HG02852 (cell line): Measurements from ENCODE around the gene SLN.
A peak's percentile ranks its signal among the peaks of the same experiment; 100 is the strongest.
"Not testable (repeated sequence)": the region's sequence is repeated elsewhere in the genome, so short reads cannot be mapped to it uniquely, and the experiment has no call there.

Experiments
- ATAC-seq: cut with Tn5 transposase; IDR thresholded peaks from one replicate; pipeline ENCODE4 v1.9.1; 2021; ENCODE audit warnings: mild to moderate bottlenecking, moderate library complexity; ENCODE audit not compliant: unreplicated experiment

Gene SLN

GRCh38 chr11:107711861-107712755, at the start of gene SLN:
TSS of gene SLN (minus strand) at chr11:107712056.
- no peak for ATAC-seq

GRCh38 chr11:107758719-107759355, 47.0 kb upstream of the SLN start:
- ATAC-seq, result not testable (repeated sequence)

DNA sequence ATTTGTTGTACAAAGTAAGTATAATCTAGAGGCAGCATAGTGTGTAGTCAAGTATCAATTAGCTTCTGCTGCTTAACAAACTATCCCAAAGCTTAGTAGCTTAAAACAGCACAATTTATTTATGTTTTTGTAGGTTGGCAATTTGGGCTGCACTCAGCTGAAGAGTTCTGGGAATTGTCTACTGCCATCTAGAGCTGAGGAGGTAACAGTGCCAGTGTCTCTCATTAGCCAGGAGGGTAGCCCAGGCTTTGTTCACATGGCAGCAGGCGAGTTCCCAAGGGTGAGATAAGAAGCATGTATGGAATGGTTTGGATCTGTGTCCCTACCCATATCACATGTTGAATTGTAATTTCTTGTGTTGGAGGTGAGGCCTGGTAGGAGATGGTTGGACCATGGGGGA, 45.8 kb upstream of the SLN start:
- ATAC-seq, result no peak

DNA sequence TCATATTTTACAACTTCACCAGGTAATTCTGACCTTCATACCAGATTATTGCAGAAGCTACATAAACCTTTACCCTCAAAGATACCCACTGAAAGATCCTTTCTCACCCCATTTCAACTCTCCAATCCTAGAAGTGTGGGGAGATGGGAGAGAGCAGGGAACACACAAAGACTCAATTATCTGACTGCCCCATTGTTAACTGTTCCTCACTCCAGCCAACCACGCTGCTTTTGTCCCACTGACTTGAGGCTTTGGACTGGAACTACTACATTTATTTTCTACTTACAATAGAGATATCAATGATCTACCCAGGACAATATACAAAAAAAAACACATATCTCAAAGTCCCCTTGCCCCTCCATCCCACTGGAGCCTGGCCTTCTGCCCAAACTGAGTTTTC, 44.7 kb upstream of the SLN start:
- ATAC-seq, result no peak

GRCh38 chr11:107752949-107753822, 41.3 kb upstream of the SLN start:
- no peak for ATAC-seq

DNA sequence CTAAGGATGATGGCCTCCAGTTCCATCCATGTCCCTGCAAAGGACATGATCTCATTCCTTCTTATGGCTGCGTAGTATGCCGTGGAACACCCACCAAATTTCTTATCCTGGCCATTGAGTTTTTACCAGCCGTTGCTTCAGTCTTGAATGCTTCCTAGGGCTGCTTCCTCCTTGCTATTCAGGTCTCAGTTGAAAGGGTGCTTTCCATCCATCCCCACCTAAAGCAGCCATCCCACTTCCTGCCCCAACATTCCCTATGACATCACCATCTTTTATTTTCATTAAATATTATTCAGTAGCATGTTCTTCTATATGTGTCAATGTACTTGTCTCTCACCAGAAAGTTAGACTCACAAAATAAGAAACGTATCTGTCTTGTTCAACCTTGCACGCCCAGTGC, 40.7 kb upstream of the SLN start:
- no peak for ATAC-seq

- no peak for ATAC-seq
Measured at GRCh38 chr11:107751082-107751481, 39.2 kb upstream of the SLN start.

GRCh38 chr11:107750313-107750712, 38.5 kb upstream of the SLN start:
- no peak for ATAC-seq

DNA sequence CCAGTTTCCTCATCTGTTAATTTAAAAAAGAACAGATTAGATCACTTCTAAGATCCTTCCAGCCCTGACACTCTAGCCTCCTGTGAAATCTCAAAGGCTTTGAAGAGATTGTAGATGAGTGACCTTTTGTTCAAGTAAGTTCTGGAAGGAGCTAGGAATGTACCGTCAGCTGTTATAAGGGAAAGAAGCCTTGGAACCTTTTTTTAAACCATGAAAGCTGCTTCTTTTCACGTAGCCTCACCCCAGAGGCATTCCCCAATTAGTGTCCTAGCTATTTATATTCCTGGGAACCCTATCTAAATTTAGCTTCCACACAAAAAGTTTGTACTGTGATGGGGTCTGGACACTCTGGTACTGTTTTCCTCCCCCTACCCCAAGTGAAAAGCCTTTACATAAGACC, 35.8 kb upstream of the SLN start:
- ATAC-seq, result no peak

- no peak for ATAC-seq
Measured at GRCh38 chr11:107744736-107745135, 32.9 kb upstream of the SLN start.

- no peak for ATAC-seq
Measured at GRCh38 chr11:107743191-107743590, 31.3 kb upstream of the SLN start.

DNA sequence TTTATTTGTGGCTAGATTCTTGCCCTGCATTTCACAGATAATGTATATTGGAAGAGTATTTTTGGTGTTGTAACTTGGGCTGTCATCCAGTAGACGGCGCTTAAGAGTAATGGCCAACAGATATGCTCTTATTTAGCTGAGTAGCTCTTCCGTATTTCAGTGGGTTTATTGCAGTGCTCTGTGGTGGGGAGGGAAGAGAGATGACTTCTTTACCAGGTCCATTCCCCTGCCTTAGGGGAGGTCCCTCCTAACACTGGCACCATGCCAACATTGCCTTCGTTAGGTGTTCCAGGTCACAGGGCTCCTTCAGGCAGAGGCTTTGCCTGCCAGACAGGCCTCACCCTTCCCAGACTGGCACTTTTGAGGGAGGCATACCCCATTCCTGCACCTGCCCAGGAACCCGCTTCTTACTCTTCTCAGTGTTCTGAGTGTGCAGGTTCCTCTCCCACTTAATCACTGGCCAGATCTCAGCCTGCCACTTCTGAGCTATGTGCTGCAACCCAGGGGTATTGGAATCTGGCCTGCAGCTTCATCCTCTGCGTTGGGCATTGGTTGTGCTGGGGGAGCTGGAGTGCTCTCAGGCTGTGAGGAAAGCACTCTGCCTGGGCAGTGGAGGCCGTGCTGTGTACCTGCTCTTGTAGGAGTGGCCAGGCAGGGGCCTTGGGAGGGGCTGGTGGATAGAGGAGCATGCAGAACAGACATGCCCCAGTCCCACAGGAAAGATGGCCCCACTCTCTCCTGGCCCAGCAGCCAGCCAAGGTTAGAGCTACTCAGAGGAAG, 29.4 kb upstream of the SLN start:
- ATAC-seq, result peak; percentile 87

DNA sequence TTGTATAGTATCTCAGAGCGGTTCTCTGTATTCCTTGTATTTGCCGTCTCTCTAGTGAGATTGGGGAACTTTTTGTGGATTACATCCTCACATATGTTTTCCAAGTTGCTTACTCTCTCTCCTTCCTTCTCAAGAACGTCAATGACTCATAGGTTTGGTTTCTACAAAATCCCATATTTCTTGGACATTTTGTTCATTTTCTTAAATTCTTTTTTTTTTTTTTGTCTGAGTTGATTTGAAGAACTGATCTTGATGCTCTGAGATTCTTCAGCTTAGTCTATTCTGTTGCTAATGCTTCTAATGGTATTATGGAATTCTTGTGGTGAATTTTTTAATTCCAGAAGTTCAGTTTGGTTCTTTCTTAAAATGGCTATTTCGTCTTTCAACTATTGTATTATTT, 28.4 kb upstream of the SLN start:
- ATAC-seq, result no peak

- no peak for ATAC-seq
Measured at GRCh38 chr11:107736546-107736945, 24.7 kb upstream of the SLN start.

- ATAC-seq, result no peak
Measured at GRCh38 chr11:107733518-107733917, 21.7 kb upstream of the SLN start.

DNA sequence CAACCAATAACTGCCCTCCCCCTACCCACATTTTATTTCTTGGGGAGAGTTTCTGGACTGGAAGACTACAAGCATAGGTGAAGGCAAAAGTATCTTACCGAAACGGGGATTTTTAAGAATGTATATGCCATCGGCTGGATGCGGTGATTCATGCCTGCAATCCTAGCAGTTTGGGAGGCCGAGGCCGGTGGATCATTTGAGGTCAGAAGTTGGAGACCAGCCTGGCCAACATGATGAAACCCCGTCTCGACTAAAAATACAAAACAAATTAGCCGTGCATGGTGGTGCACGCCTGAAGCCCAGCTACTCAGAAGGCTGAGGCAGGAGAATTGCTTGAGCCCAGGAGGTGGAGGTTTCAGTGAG, 20.8 kb upstream of the SLN start:
- ATAC-seq, result no peak

DNA sequence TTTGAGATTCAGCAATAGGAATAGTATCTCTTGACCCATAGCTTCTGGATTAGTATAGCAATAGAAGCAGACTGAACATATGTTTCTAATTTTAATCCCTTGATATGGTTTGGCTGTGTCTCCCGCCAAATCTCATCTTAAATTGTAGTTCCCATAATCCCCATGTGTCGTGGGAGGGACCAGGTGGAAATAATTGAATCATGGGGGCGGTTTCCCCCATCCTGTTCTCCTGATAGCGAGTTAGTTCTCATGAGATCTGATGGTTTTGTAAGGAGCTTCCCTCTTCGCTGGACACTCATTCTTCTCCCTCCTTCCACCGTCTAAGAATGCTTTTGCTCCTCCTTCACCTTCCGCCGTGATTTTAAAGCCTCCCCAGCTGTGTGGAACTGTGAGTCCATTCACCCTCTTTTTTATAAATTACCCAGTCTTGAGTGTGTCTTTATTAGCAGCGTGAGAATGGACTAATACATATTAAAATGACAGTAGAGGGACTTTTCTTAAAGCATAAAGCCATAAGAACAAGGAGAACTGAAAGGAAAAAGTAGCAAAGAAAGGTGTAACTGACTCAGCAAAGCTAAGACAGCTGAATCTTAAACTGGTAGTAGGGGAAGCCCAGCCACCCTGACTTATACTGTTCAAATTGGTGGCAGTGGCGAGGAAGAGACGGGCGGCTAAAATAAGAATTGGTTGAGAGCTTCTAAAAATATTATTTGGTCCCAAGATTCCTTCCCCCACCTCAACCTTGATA, 20.3 kb upstream of the SLN start:
- peak; percentile 84 for ATAC-seq

- no peak for ATAC-seq
Measured at GRCh38 chr11:107722662-107723061, 10.8 kb upstream of the SLN start.

DNA sequence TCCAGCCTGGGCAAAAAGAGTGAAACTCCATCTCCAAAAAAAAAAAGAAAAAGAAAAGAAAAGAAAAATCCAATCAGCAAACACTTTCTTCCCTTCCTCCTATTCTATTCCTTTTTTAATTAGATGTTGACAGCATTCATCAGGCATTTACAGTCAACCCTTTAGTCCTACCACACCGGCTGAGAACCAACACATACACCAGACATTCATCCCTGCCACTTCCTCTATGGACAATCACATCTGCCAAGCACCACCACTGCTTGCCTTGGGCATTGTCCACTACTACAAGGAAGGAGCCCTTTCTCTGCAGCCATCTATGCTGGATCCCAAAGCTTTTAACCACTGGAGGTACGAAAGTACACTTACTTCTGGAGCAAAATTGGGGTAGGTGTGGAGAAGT, 9.4 kb upstream of the SLN start:
- ATAC-seq, result no peak

- no peak for ATAC-seq
Measured at GRCh38 chr11:107720303-107720774, 8.5 kb upstream of the SLN start.
